H9 (cell line): ENCODE measurements around the gene CELA3B. TPM values are rescaled to one million over a fixed set of nuclear protein-coding genes. Genes with fewer than 3 reads are reported as not detected.
"Not testable (repeated sequence)": the region's sequence is repeated elsewhere in the genome, so short reads cannot be mapped to it uniquely, and the experiment has no call there.

ENCODE experiments used
- DNase-seq: peaks from one replicate; pipeline ENCODE4 v3.0.0-alpha.2; 2017
- H2AFZ ChIP-seq: one replicate; pipeline ENCODE4 v1.6.1; 2013; ENCODE audit warnings: mild to moderate bottlenecking, low read length, control low read depth, moderate library complexity
- H2AK5ac ChIP-seq: 2 replicates; pipeline ENCODE4 v1.6.1; 2013; ENCODE audit warnings: low read length, control low read depth, mixed read lengths; ENCODE audit not compliant: insufficient read length
- H2BK120ac ChIP-seq: one replicate; pipeline ENCODE4 v1.6.1; 2013; ENCODE audit warnings: low read depth, mild to moderate bottlenecking, low read length, control low read depth, inconsistent platforms; ENCODE audit not compliant: poor library complexity, severe bottlenecking
- H2BK12ac ChIP-seq: 2 replicates; pipeline ENCODE4 v1.6.1; 2013; ENCODE audit warnings: low read length, control low read depth, mixed read lengths, low read depth; ENCODE audit not compliant: insufficient read length
- H2BK15ac ChIP-seq: 2 replicates; pipeline ENCODE4 v1.6.1; 2013; ENCODE audit warnings: low read depth, low read length, control low read depth
- H2BK20ac ChIP-seq: one replicate; pipeline ENCODE4 v1.6.1; 2013; ENCODE audit warnings: low read depth, mild to moderate bottlenecking, low read length, control low read depth, inconsistent platforms; ENCODE audit not compliant: poor library complexity, severe bottlenecking
- H2BK5ac ChIP-seq: 2 replicates; pipeline ENCODE4 v1.6.1; 2013; ENCODE audit warnings: low read length, control low read depth, mixed read lengths; ENCODE audit not compliant: insufficient read length
- H3K14ac ChIP-seq: 2 replicates; pipeline ENCODE4 v1.6.1; 2013; ENCODE audit warnings: low read length, control low read depth; ENCODE audit not compliant: insufficient read depth
- H3K18ac ChIP-seq: 2 replicates; pipeline ENCODE4 v1.6.1; 2013; ENCODE audit warnings: low read depth, mild to moderate bottlenecking, mixed read lengths, low read length, control low read depth; ENCODE audit not compliant: insufficient read length
- H3K23ac ChIP-seq: 2 replicates; pipeline ENCODE4 v1.6.1; 2013; ENCODE audit warnings: low read length, control low read depth, mixed read lengths, low read depth; ENCODE audit not compliant: insufficient read length
- H3K23me2 ChIP-seq: 2 replicates; pipeline ENCODE4 v1.6.1; 2013; ENCODE audit warnings: low read depth, mild to moderate bottlenecking, mixed read lengths, low read length, control low read depth; ENCODE audit not compliant: insufficient read length, poor library complexity, severe bottlenecking
- H3K27ac ChIP-seq: 2 replicates; pipeline ENCODE4 v1.5.1; 2013; ENCODE audit warnings: low read length, control low read depth, mixed read lengths, low read depth; ENCODE audit not compliant: insufficient read length
- H3K27me3 ChIP-seq: 2 replicates; pipeline ENCODE4 v1.6.1; 2013; ENCODE audit warnings: low read length, control low read depth, inconsistent platforms; ENCODE audit not compliant: insufficient read depth
- H3K4ac ChIP-seq: 2 replicates; pipeline ENCODE4 v1.6.1; 2013; ENCODE audit warnings: low read depth, mild to moderate bottlenecking, control low read depth, inconsistent platforms, low read length, moderate library complexity
- H3K4me1 ChIP-seq: 2 replicates; pipeline ENCODE4 v1.6.1; 2013; ENCODE audit warnings: low read length, control low read depth, inconsistent platforms; ENCODE audit not compliant: insufficient read depth
- H3K4me2 ChIP-seq: 2 replicates; pipeline ENCODE4 v1.6.1; 2013; ENCODE audit warnings: low read length, control low read depth, mixed read lengths; ENCODE audit not compliant: insufficient read length, insufficient read depth
- H3K56ac ChIP-seq: 2 replicates; pipeline ENCODE4 v1.6.1; 2013; ENCODE audit warnings: low read depth, mild to moderate bottlenecking, mixed read lengths, low read length, control low read depth; ENCODE audit not compliant: insufficient read length
- H3K79me1 ChIP-seq: 2 replicates; pipeline ENCODE4 v1.6.1; 2013; ENCODE audit warnings: low read depth, mild to moderate bottlenecking, moderate library complexity, low read length, control low read depth, inconsistent platforms; ENCODE audit not compliant: insufficient read depth, poor library complexity, severe bottlenecking
- H3K79me2 ChIP-seq: 2 replicates; pipeline ENCODE4 v1.6.1; 2013; ENCODE audit warnings: low read length, control low read depth, inconsistent platforms; ENCODE audit not compliant: insufficient read depth
- H3K9ac ChIP-seq: 2 replicates; pipeline ENCODE4 v1.6.1; 2013; ENCODE audit warnings: low read length, control low read depth, mixed read lengths; ENCODE audit not compliant: insufficient read length; ENCODE audit errors: extremely low read depth
- H3K9me3 ChIP-seq: one replicate; pipeline ENCODE4 v1.6.1; 2013; ENCODE audit warnings: low read depth, low read length, inconsistent platforms; ENCODE audit not compliant: control insufficient read depth
- H3T11ph ChIP-seq: one replicate; pipeline ENCODE4 v1.6.1; 2013; ENCODE audit warnings: mild to moderate bottlenecking, low read length, control low read depth, inconsistent platforms
- H4K20me1 ChIP-seq: one replicate; pipeline ENCODE4 v1.6.1; 2013; ENCODE audit not compliant: control insufficient read depth, insufficient read length, insufficient read depth
- H4K5ac ChIP-seq: 2 replicates; pipeline ENCODE4 v1.6.1; 2013; ENCODE audit warnings: low read depth, mild to moderate bottlenecking, mixed read lengths, low read length, control low read depth; ENCODE audit not compliant: insufficient read length
- H4K8ac ChIP-seq: replicated peaks from 2 replicates; pipeline ENCODE4 v1.6.1; 2013; ENCODE audit warnings: low read length, control low read depth, mixed read lengths, low read depth; ENCODE audit not compliant: insufficient read length
- H4K91ac ChIP-seq: 2 replicates; pipeline ENCODE4 v1.6.1; 2013; ENCODE audit warnings: low read depth, mild to moderate bottlenecking, moderate library complexity, mixed read lengths, low read length, control low read depth; ENCODE audit not compliant: insufficient read length
- H3K27ac Mint-ChIP-seq, 3 experiments: 2 replicates in 2 of 3; 3 replicates in 1 of 3; pipeline ENCODE4 v1.8.0; 2020 to 2021; ENCODE audit warnings: mixed read lengths in 3 of 3, mild to moderate bottlenecking in 1 of 3, moderate library complexity in 1 of 3
- H3K27me3 Mint-ChIP-seq: 2 replicates; pipeline ENCODE4 v1.8.0; 2021; ENCODE audit warnings: low read depth, mild to moderate bottlenecking, moderate library complexity, mixed read lengths
- H3K36me3 Mint-ChIP-seq, 3 experiments: 2 replicates in 2 of 3; 3 replicates in 1 of 3; pipeline ENCODE4 v1.8.0; 2020 to 2021; ENCODE audit warnings: low read depth in 3 of 3, mixed read lengths in 3 of 3; ENCODE audit not compliant: insufficient read depth in 1 of 3
- H3K4me1 Mint-ChIP-seq, 2 experiments: 2 replicates each; pipeline ENCODE4 v1.8.0; 2020; ENCODE audit warnings: mixed read lengths in 2 of 2
- H3K4me3 Mint-ChIP-seq, 2 experiments: 2 replicates in 1 of 2; 3 replicates in 1 of 2; pipeline ENCODE4 v1.8.0; 2020 to 2021; ENCODE audit warnings: mild to moderate bottlenecking in 2 of 2, mixed read lengths in 2 of 2, moderate library complexity in 1 of 2
- H3K9me3 Mint-ChIP-seq, 2 experiments: 2 replicates in 1 of 2; 3 replicates in 1 of 2; pipeline ENCODE4 v1.8.0; 2020; ENCODE audit warnings: mild to moderate bottlenecking in 2 of 2, mixed read lengths in 2 of 2, moderate library complexity in 1 of 2
- WGBS: extraction: QIAGEN DNeasy Blood & Tissue Kit; methylation state at CpG from one replicate; pipeline ENCODE4 v1.1.7; 2013; ENCODE audit warnings: missing lambda C conversion rate, low lambda C conversion rate, mixed read lengths; ENCODE audit not compliant: insufficient read length; ENCODE audit errors: extremely low coverage; 5-methylcytosine and 5-hydroxymethylcytosine counted together
- total RNA-seq: library from RNA; stranded (reverse); gene quantifications from 2 replicates; pipeline ENCODE4 v1.2.1, GENCODE V29; 2021

CELA3B gene
- total RNA-seq, 1 experiment from 2014 or later = not detected

DNA sequence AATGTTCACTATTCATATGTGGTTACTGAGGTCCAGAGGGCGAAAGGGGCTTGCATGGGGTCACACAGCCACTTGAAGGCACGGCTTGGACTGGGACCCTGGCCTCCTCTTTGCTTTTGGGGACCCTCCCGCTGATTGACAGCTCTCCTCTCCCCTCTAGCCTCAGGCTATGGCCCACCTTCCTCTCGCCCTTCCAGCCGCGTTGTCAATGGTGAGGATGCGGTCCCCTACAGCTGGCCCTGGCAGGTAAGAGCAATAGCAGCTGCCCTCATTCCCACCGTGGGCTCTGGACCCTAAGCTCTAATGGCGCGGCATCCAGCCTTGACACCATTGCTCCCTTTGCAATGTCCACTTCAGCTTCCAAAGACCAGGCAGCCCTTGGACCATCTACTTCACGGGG is 1.4 kb downstream of the CELA3B start:
- H2AK5ac ChIP-seq, H3K36me3 Mint-ChIP-seq, H3K14ac ChIP-seq, H3K27ac ChIP-seq, H2BK120ac ChIP-seq, H3K56ac ChIP-seq, H4K8ac ChIP-seq, H2BK12ac ChIP-seq, H3K18ac ChIP-seq, H3K9ac ChIP-seq, DNase-seq, H3K79me1 ChIP-seq, H3K27me3 Mint-ChIP-seq, H2AFZ ChIP-seq, H3K23me2 ChIP-seq, H3K4me2 ChIP-seq, H2BK5ac ChIP-seq, H3K27ac Mint-ChIP-seq, H3K79me2 ChIP-seq, H4K91ac ChIP-seq, H3K9me3 Mint-ChIP-seq, H3K23ac ChIP-seq, H3K4me3 Mint-ChIP-seq, H2BK15ac ChIP-seq, H3K9me3 ChIP-seq, H3K4me1 ChIP-seq, H2BK20ac ChIP-seq, H3K4ac ChIP-seq, H3K27me3 ChIP-seq, H4K5ac ChIP-seq, H4K20me1 ChIP-seq, H3T11ph ChIP-seq: not testable (repeated sequence)
- no CpG with 5 or more reads among the region's 11 CpGs for WGBS
- peaks cover 22% of the 10 kb centered on the region in 2 experiments for H3K4me1 Mint-ChIP-seq
